ENCODE measurements around the gene ZNF222.

- no peak for TF ChIP-seq POLR2A (IDR thresholded peaks at IDR 0.05)
- no peak for TF ChIP-seq CTCF (IDR thresholded peaks at IDR 0.05)
These were observed 17.7 kb upstream of the ZNF222 start for GRCh38 chr19:44007473-44007872.
